Cerebellar nuclear complex (tissue), 1 donor: ENCODE results near the gene LGALS9C.
"Not testable (repeated sequence)": the region's sequence is repeated elsewhere in the genome, so short reads cannot be mapped to it uniquely, and the experiment has no call there.

Experiments
- DNase-seq, 2 experiments: peaks; one replicate each; lab custom pipeline; 2025; lab: John Stamatoyannopoulos, UW

LGALS9C gene

GRCh38 chr17:18476508-18477308, at the start of gene LGALS9C:
Gene LGALS9C, plus strand, starts transcription at chr17:18476789. Its CDS starts 66 bp downstream, at chr17:18476855.
- DNase-seq = not testable (repeated sequence)

DNA sequence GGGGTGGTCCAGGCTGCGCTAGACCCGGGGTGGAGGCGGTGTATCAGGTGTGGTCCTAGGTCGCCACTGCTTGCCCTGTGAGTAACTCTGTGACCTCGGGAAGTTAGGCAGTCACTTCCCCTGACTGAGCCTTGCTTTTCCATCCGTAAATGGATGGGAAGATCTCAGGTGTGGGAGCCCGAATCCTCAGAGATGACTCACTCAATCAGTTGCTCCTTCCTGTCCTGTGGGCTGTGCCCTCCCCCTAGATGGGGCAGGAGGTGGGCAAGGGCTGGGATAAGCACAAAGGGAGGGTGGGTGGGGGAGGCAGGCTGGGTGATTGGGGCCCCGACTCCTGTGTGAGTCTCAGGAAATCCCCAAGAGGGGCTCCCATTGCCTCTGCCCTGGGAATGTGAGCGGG, 44.4 kb upstream of the LGALS9C start:
- DNase-seq = not testable (repeated sequence)

DNA sequence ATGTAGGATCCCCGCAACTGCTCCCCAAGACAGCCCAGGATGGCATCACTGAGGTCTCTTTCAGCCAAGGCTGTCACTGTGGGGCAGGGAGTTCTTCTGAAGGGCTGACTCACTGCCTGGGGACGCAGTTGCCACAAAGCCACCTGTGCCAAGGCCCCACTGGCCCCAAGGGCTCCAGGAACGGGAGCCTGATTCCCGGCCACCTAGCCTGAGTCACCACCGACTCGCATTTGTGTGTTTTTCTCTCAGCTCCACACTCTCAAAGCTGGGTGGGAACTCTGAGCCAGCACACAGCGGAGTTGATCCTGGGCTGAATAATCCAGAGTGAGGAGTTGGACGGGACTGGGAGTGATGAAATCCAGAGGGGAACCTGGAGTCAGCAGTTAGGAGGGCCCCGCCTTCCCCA, 37.1 kb upstream of the LGALS9C start:
- not testable (repeated sequence) for DNase-seq

GRCh38 chr17:18442093-18442492, 34.5 kb upstream of the LGALS9C start:
- not testable (repeated sequence) for DNase-seq

- not testable (repeated sequence) for DNase-seq
Measured at GRCh38 chr17:18442532-18442931, 34.1 kb upstream of the LGALS9C start.

- not testable (repeated sequence) for DNase-seq
Measured at GRCh38 chr17:18447476-18448205, 28.9 kb upstream of the LGALS9C start.

- not testable (repeated sequence) for DNase-seq
Measured at GRCh38 chr17:18448311-18448710, 28.3 kb upstream of the LGALS9C start.

GRCh38 chr17:18449833-18450232, 26.8 kb upstream of the LGALS9C start:
- DNase-seq = not testable (repeated sequence)

- DNase-seq = not testable (repeated sequence)
Measured at GRCh38 chr17:18450998-18451397, 25.6 kb upstream of the LGALS9C start.

GRCh38 chr17:18451969-18452368, 24.6 kb upstream of the LGALS9C start:
- not testable (repeated sequence) for DNase-seq

GRCh38 chr17:18459035-18459434, 17.6 kb upstream of the LGALS9C start:
- not testable (repeated sequence) for DNase-seq

GRCh38 chr17:18463831-18464502, 12.6 kb upstream of the LGALS9C start:
- DNase-seq = not testable (repeated sequence)

GRCh38 chr17:18466250-18466983, 10.2 kb upstream of the LGALS9C start:
- peak in 1 of 2 experiments; percentile 1 for DNase-seq

DNA sequence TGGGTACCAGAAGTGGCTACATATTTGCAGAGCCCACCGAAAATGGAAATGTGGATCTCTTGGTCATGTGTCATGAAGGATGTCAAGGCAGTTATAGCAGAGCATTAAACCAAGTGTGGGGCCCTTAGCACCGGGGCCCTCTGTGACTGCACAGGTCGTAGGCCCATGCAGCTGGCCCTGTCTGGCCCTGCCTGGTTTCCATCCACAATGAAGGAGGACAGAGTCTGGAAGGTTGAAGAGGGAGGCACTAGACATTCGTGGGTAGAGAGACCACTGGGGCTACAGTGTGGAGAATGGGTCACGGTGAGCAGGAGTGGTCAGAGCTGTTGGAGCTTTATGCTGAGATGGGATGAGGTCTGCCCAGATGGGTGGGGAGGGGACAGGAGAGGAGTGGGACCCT, 9.6 kb upstream of the LGALS9C start:
- not testable (repeated sequence) for DNase-seq

- not testable (repeated sequence) for DNase-seq
Measured at GRCh38 chr17:18468472-18469171, 8.0 kb upstream of the LGALS9C start.

GRCh38 chr17:18469837-18470236, 6.8 kb upstream of the LGALS9C start:
- not testable (repeated sequence) for DNase-seq

DNA sequence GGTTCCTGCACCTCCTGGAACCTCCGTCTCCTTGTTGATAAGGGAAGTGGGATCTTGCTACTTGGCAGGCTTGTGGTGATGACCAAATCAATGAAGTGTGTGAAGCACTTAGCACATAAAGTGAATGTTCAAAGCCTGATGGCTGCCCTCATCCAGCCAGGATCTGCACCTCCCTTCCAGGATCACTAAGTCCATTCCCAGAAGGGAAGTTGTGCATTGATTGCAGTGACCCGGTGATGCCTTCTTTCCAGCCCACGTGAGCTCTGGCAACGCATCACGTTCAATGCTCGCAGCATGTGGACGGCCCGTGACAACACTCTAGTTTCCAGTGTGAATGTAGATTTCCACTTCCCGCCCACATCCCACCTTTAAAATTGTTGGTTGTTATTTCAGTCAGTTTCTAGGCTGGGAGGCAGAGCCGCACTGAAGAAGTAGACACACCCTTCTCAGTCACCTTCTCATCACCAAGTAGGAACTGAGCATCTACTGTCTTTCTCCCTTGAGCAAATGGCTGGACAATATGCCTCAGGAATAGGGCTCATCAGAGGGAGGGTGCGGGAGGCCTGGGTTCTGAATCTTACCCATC, 6.2 kb upstream of the LGALS9C start:
- DNase-seq = not testable (repeated sequence)

DNA sequence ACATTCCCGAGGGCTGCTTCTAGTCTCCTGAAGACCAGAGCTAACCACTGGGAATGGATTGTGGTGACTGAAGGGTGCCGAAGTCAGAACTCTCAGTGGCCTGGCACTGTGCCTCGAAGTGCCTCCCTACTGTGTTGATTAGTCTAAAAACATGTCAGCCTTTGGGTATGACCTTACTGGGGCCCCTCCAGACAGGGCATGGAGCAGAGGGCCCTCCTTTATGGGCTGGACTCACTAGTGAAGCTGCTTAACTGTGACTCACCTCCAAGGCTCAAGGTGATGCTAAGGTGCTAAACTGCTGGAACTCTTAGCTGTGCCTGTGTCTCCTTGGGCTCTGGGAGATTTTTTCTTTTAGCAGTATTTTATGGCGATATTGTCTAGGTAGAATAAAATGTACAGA, 2.6 kb upstream of the LGALS9C start:
- DNase-seq = not testable (repeated sequence)

DNA sequence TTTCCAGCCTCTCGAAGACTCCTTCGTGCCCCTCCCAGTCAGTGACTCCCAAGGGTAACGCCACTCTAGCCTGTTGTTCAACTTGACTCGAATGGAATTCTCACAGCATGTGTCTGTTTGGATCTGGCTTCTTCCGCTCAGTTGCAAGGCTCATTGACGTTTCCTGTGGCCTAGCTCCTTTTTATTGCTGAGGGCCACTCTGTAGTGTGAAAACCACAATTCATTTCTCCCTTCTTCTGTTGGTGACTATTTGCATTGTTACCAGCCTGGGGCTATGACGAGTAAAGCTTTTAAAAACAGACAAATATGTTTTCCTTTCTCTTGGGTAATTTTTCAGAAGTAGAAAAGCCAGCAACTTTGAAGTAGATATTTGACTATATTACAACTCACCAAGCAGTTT, 1.8 kb upstream of the LGALS9C start:
- not testable (repeated sequence) for DNase-seq

DNA sequence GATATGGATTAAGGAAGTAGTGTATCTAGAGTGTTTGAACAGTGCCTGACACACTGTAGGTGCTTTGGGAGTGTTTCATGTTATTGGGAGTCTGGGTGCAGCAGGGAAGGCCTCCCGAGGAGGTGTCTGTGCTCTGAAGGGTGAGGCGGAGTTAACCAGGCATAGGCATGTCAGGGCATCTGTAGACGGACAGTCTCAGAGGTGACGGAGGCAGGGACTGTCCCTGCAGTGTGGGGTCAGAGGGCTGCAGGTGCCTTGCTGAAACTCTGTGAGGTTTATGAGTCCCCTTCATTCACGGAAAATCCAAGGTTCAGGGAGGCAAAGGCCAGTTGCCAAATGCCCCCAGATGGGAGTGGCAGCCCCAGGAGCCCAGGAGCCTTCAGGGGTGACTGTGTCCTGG, 778 bp downstream of the LGALS9C start:
- not testable (repeated sequence) for DNase-seq

DNA sequence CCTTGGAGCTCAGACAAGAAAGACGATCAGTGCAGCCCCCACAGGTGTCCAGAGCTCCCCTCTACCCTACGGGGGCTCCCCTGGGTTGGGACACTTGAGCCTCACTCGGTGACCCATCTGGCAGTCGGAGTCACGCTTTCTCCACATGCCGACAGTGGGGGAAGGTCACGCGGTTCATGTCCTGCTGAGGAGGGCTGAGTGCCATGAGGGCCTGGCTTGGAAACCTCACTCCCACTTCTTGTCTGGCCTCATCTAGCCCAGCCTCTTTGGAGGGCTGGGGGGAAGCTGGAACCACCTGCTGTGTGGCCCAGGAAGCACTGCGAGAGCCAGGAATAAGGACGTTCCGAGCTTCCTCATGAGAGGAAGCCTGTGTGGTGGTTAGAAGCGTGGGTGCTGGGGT, 1.8 kb downstream of the LGALS9C start:
- DNase-seq = not testable (repeated sequence)
